KOPT-K1 (cell line): Measurements from ENCODE around the gene RMND1.
"Not testable (repeated sequence)": the region's sequence is repeated elsewhere in the genome, so short reads cannot be mapped to it uniquely, and the experiment has no call there.

Source experiments
- H3K27ac ChIP-seq: fragments of 200-600 bp; sonication (generic); 2 replicates; pipeline ENCODE4 v1.5.1; 2016; ENCODE audit warnings: antibody characterized with exemption, mild to moderate bottlenecking, low read depth, low read length; ENCODE audit not compliant: poor library complexity, severe bottlenecking
- H3K36me3 ChIP-seq: fragments of 200-600 bp; sonication (generic); 2 replicates; pipeline ENCODE4 v1.5.1; 2017; ENCODE audit warnings: antibody characterized with exemption, mild to moderate bottlenecking, low read length, moderate library complexity; ENCODE audit not compliant: insufficient read depth
- H3K9me3 ChIP-seq: fragments of 200-600 bp; sonication (generic); 2 replicates; pipeline ENCODE4 v1.5.1; 2017; ENCODE audit warnings: antibody characterized with exemption, low read length, mild to moderate bottlenecking; ENCODE audit not compliant: insufficient read depth, poor library complexity, severe bottlenecking

RMND1 gene

DNA sequence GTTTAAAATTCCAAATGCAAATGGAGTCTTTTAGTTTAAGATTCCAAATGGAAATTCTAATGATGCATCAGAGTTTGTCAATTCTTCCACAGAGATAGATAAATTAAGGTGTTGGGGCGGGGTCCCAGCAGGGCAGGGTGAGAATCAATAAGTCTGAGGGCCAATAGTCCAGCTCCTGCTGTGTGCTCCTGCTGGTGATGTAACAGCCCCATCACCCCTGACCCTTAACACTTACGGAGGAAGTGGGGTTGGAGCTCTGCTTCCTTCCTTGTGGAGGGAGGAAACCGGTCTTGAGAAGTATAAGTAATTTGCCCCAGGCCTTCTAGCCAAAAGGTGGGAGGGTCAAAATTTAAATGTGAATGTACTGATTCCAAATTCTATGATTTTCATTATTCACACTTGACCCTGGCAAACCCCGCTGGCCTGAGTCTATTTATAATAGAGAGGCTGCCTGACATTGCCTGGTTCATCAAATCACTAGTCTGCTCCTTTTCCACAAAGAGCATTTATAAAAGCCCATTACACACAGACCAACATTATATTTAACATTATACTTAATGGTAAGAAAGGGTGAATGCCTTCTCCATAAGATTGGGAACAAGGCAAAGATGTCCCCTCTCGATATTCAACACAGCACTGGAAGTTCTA lies 77.8 kb downstream of the RMND1 start:
- H3K36me3 ChIP-seq: peaks cover 42% of the 10 kb centered on the region
- no peak overlapping the region for H3K27ac ChIP-seq
- no peaks in the 10 kb centered on the region for H3K9me3 ChIP-seq

DNA sequence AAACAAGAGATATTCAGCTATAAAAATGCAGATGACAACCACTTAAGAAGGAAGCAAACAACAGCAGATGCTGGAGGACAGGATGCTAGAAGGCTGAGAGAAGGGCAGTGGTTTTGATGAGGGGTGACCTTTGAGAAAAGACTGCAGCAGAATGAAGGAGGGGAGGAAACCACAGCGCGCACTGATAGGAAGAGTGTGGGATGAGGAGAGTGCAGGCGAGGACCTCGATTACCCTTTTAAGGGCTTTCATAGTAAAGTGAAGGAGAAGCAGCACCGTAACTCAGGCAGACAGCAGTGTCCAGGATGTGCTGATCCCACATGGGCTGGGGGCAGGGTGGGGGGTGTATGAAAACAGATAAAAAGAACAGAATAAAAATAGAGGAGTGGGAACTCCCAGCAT lies 79.8 kb downstream of the RMND1 start:
- Histone ChIP-seq H3K36me3 (peaks cover 53% of the 10 kb centered on the region), H3K9me3 (no peaks in the 10 kb centered on the region), H3K27ac (no peak overlapping the region)

DNA sequence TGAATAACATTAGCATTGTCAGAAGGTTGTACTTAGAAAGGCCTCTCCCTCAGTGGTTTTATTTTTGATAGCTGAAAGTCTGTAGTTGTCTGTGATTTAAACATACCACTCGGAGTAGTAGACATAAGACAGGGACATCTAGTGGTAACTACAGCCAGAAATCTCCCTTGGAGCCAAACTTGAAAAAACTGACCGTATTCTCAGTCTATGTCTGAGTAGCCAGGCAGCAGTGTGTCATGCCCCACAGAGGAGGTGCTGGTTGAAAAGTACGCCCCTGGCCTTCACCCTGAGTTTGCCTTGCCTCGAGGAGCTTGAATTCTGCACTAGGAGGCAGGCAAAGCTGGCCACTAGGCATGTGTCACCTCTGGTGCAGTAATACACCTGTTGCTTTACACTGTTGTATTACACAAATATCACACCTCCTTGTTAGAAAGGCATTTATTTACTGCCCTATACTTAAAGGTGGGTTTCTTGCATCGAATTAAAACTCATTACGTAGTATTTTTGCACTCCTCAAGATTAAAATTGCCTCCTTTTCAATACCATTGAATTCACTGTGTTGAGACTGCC lies 81.3 kb downstream of the RMND1 start:
- Histone ChIP-seq H3K27ac (no peak overlapping the region), H3K36me3 (peaks cover 68% of the 10 kb centered on the region), H3K9me3 (no peaks in the 10 kb centered on the region)

GRCh38 chr6:151365233-151365632 lies 86.7 kb downstream of the RMND1 start:
- Histone ChIP-seq H3K9me3 (no peaks in the 10 kb centered on the region), H3K27ac (no peak overlapping the region), H3K36me3 (peaks cover 81% of the 10 kb centered on the region)

DNA sequence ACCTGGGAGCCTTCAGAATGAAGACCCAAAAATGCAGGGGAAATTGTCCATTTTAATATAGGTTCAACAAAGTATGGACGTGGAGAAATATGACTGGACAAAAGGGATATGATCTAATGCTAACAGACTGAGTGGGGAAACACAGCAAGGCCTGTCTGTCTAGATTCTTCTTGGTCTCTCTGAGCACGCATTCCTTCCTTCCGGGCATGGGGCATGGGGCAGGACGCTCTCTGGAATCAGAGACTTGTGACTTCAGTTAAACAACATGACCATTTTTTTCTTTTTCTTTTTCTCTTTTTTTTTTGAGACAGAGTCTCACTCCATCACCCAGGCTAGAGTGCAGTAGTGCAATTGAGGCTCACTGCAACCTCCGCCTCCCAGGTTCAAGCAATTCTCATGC lies 92.4 kb downstream of the RMND1 start:
- Histone ChIP-seq H3K36me3 (peaks cover 41% of the 10 kb centered on the region), H3K27ac (no peak overlapping the region), H3K9me3 (no peaks in the 10 kb centered on the region)

DNA sequence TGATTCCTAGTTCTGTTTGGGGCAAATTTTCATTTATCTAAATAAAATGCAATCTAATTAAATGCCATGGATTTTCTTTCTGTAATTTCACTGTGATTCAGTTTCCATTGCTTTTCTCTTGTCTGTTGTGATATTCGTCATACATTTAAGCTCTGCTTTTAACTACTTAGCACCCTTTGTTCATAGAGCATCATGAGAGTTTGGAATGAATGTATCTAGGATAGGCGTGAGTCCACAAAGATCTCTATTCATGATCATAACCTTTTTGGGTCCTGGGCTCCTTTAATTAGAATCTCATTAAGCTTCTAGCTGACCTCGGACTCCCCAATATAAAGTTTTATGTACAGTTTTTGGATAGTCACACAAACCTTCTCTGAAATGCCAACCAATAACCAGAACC lies 93.5 kb downstream of the RMND1 start:
- Histone ChIP-seq H3K36me3 (peaks cover 35% of the 10 kb centered on the region), H3K9me3 (no peaks in the 10 kb centered on the region), H3K27ac (no peak overlapping the region)

GRCh38 chr6:151357758-151358436 lies 94.0 kb downstream of the RMND1 start:
- peaks cover 31% of the 10 kb centered on the region for H3K36me3 ChIP-seq
- no peaks in the 10 kb centered on the region for H3K9me3 ChIP-seq
- no peak overlapping the region for H3K27ac ChIP-seq

DNA sequence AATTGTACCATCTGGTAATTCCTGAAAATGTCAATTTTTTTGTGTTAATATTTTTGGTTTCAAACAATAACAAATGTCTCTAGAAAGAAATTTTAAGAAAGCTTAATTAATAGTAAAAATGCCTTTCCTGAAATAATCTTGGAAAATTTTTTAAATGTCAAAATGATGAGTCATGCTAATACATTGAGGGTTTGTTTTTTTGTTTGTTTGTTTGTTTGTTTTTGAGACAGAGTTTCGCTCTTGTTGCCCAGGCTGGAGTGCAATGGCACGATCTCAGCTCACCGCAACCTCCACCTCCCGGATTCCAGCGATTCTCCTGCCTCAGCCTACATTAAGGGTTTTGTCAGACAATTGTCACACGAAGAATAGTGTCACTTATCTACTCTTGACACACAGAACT lies 94.9 kb downstream of the RMND1 start:
- peaks cover 22% of the 10 kb centered on the region for H3K36me3 ChIP-seq
- not testable (repeated sequence) for H3K27ac ChIP-seq, H3K9me3 ChIP-seq
